Measurements from ENCODE around the gene FHIT.

GRCh38 chr3:60551455-60552209 is 699.6 kb downstream of the FHIT start:
- TF ChIP-seq POLR2A (IDR thresholded peaks at IDR 0.05) (no peak), CTCF (IDR thresholded peaks at IDR 0.05) (no peak)
